HEK293 (cell line): ENCODE data around the gene IGF1R.

ENCODE experiments used
- CTCF ChIA-PET: fragments of 350-600 bp; formaldehyde crosslinking; extraction: SDS; loops from one replicate; lab custom pipeline; 2021; ENCODE audit warnings: antibody characterized with exemption; lab: Yijun Ruan, JAX
- POLR2A ChIA-PET: fragments of 300-600 bp; formaldehyde crosslinking; extraction: SDS; loops from one replicate; lab custom pipeline; 2020; ENCODE audit warnings: antibody characterized with exemption, inconsistent platforms; lab: Yijun Ruan, JAX
- H3K27ac ChIP-seq: fragments of 200-500 bp; sonication (Bioruptor generic); 2 replicates; pipeline ENCODE4 v1.5.1; 2014; ENCODE audit warnings: low read depth, low read length, control low read depth, inconsistent platforms; ENCODE audit errors: extremely low read depth
- H3K36me3 ChIP-seq, 2 experiments: fragments of 200-500 bp in 1 of 2; sonication (Bioruptor generic) in 1 of 2; 1 replicate in 1 of 2; 2 replicates in 1 of 2; pipeline ENCODE4 v1.5.1; 2014 to 2017; ENCODE audit warnings: inconsistent platforms in 2 of 2, low read length in 2 of 2; ENCODE audit not compliant: control insufficient read depth in 2 of 2, insufficient read depth in 1 of 2
- H3K4me1 ChIP-seq: fragments of 200-500 bp; sonication (Bioruptor generic); 2 replicates; pipeline ENCODE4 v1.5.1; 2014; ENCODE audit warnings: mild to moderate bottlenecking, low read length, inconsistent platforms; ENCODE audit not compliant: control insufficient read depth, insufficient read depth
- H3K4me3 ChIP-seq: 2 replicates; pipeline ENCODE4 v1.5.1; 2011; ENCODE audit warnings: low read depth, mild to moderate bottlenecking, control low read depth, low read length, moderate library complexity
- H3K9me3 ChIP-seq: fragments of 200-500 bp; sonication (Bioruptor generic); 2 replicates; pipeline ENCODE4 v1.5.1; 2014; ENCODE audit warnings: low read depth, low read length, inconsistent platforms; ENCODE audit not compliant: control insufficient read depth, insufficient read depth
- EGR2 ChIP-seq: fragments of 450-650 bp; formaldehyde crosslinking; IDR thresholded peaks from 2 replicates; pipeline ENCODE4 v1.5.1; 2016; ENCODE audit warnings: low read depth, missing biosample characterization, missing genetic modification characterization
- GLIS1 ChIP-seq: fragments of 450-650 bp; formaldehyde crosslinking; IDR thresholded peaks from 2 replicates; pipeline ENCODE4 v1.5.1; 2016; ENCODE audit warnings: missing biosample characterization, missing genetic modification characterization
- KLF9 ChIP-seq: fragments of 450-650 bp; formaldehyde crosslinking; IDR thresholded peaks from 2 replicates; pipeline ENCODE4 v1.5.1; 2016; ENCODE audit warnings: missing biosample characterization, missing genetic modification characterization, low read depth
- OSR2 ChIP-seq: fragments of 450-650 bp; formaldehyde crosslinking; IDR thresholded peaks from 2 replicates; pipeline ENCODE4 v1.5.1; 2016; ENCODE audit warnings: missing biosample characterization, missing genetic modification characterization
- PBX3 ChIP-seq: sonication (generic); formaldehyde crosslinking; IDR thresholded peaks from 2 replicates; pipeline ENCODE4 v1.8.1; 2022; ENCODE audit warnings: mild to moderate bottlenecking, moderate library complexity, missing genetic modification reagents
- SCRT2 ChIP-seq: fragments of 450-650 bp; formaldehyde crosslinking; IDR thresholded peaks from 2 replicates; pipeline ENCODE4 v1.5.1; 2016; ENCODE audit warnings: missing biosample characterization, missing genetic modification characterization
- ZBTB17 ChIP-seq: fragments of 450-650 bp; formaldehyde crosslinking; IDR thresholded peaks from 2 replicates; pipeline ENCODE4 v1.5.1; 2016; ENCODE audit warnings: missing biosample characterization, missing genetic modification characterization
- ZBTB48 ChIP-seq: fragments of 450-650 bp; formaldehyde crosslinking; IDR thresholded peaks from 2 replicates; pipeline ENCODE4 v1.5.1; 2016; ENCODE audit warnings: missing biosample characterization, missing genetic modification characterization
- ZBTB49 ChIP-seq: fragments of 450-650 bp; formaldehyde crosslinking; IDR thresholded peaks from 2 replicates; pipeline ENCODE4 v1.5.1; 2016; ENCODE audit warnings: missing biosample characterization, missing genetic modification characterization, low read depth
- ZBTB7A ChIP-seq: fragments of 450-650 bp; formaldehyde crosslinking; IDR thresholded peaks from 2 replicates; pipeline ENCODE4 v1.5.1; 2016; ENCODE audit warnings: low read depth, missing biosample characterization, missing genetic modification characterization
- ZFHX2 ChIP-seq: fragments of 450-650 bp; formaldehyde crosslinking; conservative IDR thresholded peaks from 2 replicates; pipeline ENCODE4 v1.5.1; 2016; ENCODE audit warnings: missing biosample characterization, missing genetic modification characterization
- ZFP37 ChIP-seq: fragments of 450-650 bp; formaldehyde crosslinking; IDR thresholded peaks from 2 replicates; pipeline ENCODE4 v1.5.1; 2016; ENCODE audit warnings: missing biosample characterization, missing genetic modification characterization
- ZIC2 ChIP-seq: fragments of 450-650 bp; formaldehyde crosslinking; IDR thresholded peaks from 2 replicates; pipeline ENCODE4 v1.5.1; 2016; ENCODE audit warnings: missing biosample characterization, missing genetic modification characterization
- ZNF10 ChIP-seq: fragments of 450-650 bp; formaldehyde crosslinking; IDR thresholded peaks from 2 replicates; pipeline ENCODE4 v1.5.1; 2017; ENCODE audit warnings: missing biosample characterization, missing genetic modification characterization
- ZNF341 ChIP-seq: fragments of 450-650 bp; formaldehyde crosslinking; IDR thresholded peaks from 2 replicates; pipeline ENCODE4; 2016; ENCODE audit warnings: low read depth, missing biosample characterization, missing genetic modification characterization
- ZNF362 ChIP-seq: fragments of 450-650 bp; formaldehyde crosslinking; IDR thresholded peaks from 2 replicates; pipeline ENCODE4 v1.5.1; 2016; ENCODE audit warnings: missing biosample characterization, missing genetic modification characterization
- ZNF571 ChIP-seq: fragments of 450-650 bp; formaldehyde crosslinking; IDR thresholded peaks from 2 replicates; pipeline ENCODE4 v1.5.0; 2017; ENCODE audit warnings: missing biosample characterization, missing genetic modification characterization
- ZNF585B ChIP-seq: fragments of 450-650 bp; formaldehyde crosslinking; IDR thresholded peaks from 2 replicates; pipeline ENCODE4 v1.5.1; 2016; ENCODE audit warnings: missing biosample characterization, missing genetic modification characterization
- ZNF639 ChIP-seq: fragments of 450-650 bp; formaldehyde crosslinking; IDR thresholded peaks from 2 replicates; pipeline ENCODE4 v1.5.1; 2016; ENCODE audit warnings: missing biosample characterization, missing genetic modification characterization
- ZNF660 ChIP-seq: fragments of 450-650 bp; IDR thresholded peaks from 2 replicates; pipeline ENCODE4 v1.5.1; 2018; ENCODE audit warnings: missing biosample characterization, mild to moderate bottlenecking, missing genetic modification characterization
- ZSCAN5A ChIP-seq: fragments of 450-650 bp; formaldehyde crosslinking; IDR thresholded peaks from 2 replicates; pipeline ENCODE4 v1.5.1; 2016; ENCODE audit warnings: missing biosample characterization, missing genetic modification characterization

Gene IGF1R

GRCh38 chr15:98699591-98700424 is 51.5 kb downstream of the IGF1R start (continued):
- no peak for TF ChIP-seq PBX3
- no peak for TF ChIP-seq ZNF362
- peak; percentile 48 for TF ChIP-seq ZNF341 (tag by site-specific recombination)
- peak; percentile 74 for TF ChIP-seq SCRT2 (tag by site-specific recombination)
- no peak for TF ChIP-seq ZNF571 (tag by site-specific recombination)
- TF ChIP-seq OSR2: peak; percentile 56; the same call in 1 of the 2 replicates
- TF ChIP-seq ZBTB7A: no peak
- TF ChIP-seq ZBTB49: no peak
- no peak for TF ChIP-seq ZNF639 (tag by site-specific recombination)
- no peak for TF ChIP-seq ZNF660 (tag by site-specific recombination)
- no peak for TF ChIP-seq KLF9
- no peak for TF ChIP-seq ZBTB48 (tag by site-specific recombination)
- TF ChIP-seq ZSCAN5A (tag by site-specific recombination): no peak
- no peak for TF ChIP-seq ZFP37 (tag by site-specific recombination)
- no peak for TF ChIP-seq ZBTB17 (tag by site-specific recombination)

GRCh38 chr15:98700519-98700918 is 52.2 kb downstream of the IGF1R start:
- POLR2A ChIA-PET: no interaction called here
- H3K4me1 ChIP-seq: peaks cover 31% of the 10 kb centered on the region

More at GRCh38 chr15:98700519-98700918, 52.2 kb downstream of the IGF1R start:
- CTCF ChIA-PET: no interaction called here
- Histone ChIP-seq H3K36me3 (no peaks in the 10 kb centered on the region), H3K27ac (no peak overlapping the region), H3K9me3 (no peaks in the 10 kb centered on the region), H3K4me3 (no peak overlapping the region)
- TF ChIP-seq GLIS1 (tag by site-specific recombination) (peak; percentile 97), ZNF585B (no peak), EGR2 (peak; percentile 25; the same call in 1 of the 2 replicates), ZIC2 (tag by site-specific recombination) (peak; percentile 23; the same call in 1 of the 2 replicates), ZFHX2 (tag by site-specific recombination) (peak; percentile 68), ZNF10 (tag by site-specific recombination) (no peak)
